SU-DHL-6 (cell line): ENCODE measurements around the gene TWSG1.

Source experiments
- CTCF ChIP-seq: fragments of 200-600 bp; sonication (generic); IDR thresholded peaks from one replicate; pipeline ENCODE4 v1.5.1; 2017; ENCODE audit warnings: antibody characterized with exemption, mild to moderate bottlenecking, low read length, moderate library complexity; ENCODE audit not compliant: insufficient read depth, poor library complexity, severe bottlenecking
- EZH2phosphoT487 ChIP-seq: fragments of 200-600 bp; sonication (generic), shearing (Covaris generic); conservative IDR thresholded peaks from 2 replicates; pipeline ENCODE4 v1.6.1; 2018; ENCODE audit warnings: mild to moderate bottlenecking, antibody characterized with exemption, low read length, moderate library complexity, mixed read lengths

- TF ChIP-seq CTCF (no peak), EZH2phosphoT487 (no peak)
Measured at GRCh38 chr18:9319333-9319732, 15.2 kb upstream of the TWSG1 start.
